PC-9 (cell line): Measurements from ENCODE around the gene ZNF407.

Experiments
- CTCF ChIP-seq: fragments of 200-600 bp; sonication (generic); conservative IDR thresholded peaks from 2 replicates; pipeline ENCODE4 v1.6.1; 2017; ENCODE audit warnings: mixed run types, antibody characterized with exemption, mild to moderate bottlenecking, moderate library complexity
- EZH2 ChIP-seq: fragments of 200-600 bp; sonication (generic); IDR thresholded peaks from 2 replicates; pipeline ENCODE4 v1.8.0; 2017; ENCODE audit warnings: antibody characterized with exemption, low read depth

- TF ChIP-seq CTCF (no peak), EZH2 (no peak)
These were observed 117.6 kb downstream of the ZNF407 start for GRCh38 chr18:74715306-74715705.
